A673 (cell line): ENCODE data around the gene ADGRL3. TPM values are rescaled to one million over a fixed set of nuclear protein-coding genes. Genes with fewer than 3 reads are reported as not detected.

Experiments used
- BruUV-seq: library from RNA; stranded (reverse); fragments of 400-500 nt; replicated peaks from 2 replicates; lab custom pipeline; 2021; lab: Mats Ljungman, UMichigan
- CTCF ChIA-PET: fragments of 300-600 bp; sonication (Branson Sonifier 250); formaldehyde crosslinking; loops from one replicate; lab custom pipeline; 2022; ENCODE audit warnings: antibody characterized with exemption; lab: Charles Lee
- POLR2A ChIA-PET: fragments of 300-600 bp; sonication (Branson Sonifier 250); formaldehyde crosslinking; loops from one replicate; lab custom pipeline; 2022; ENCODE audit warnings: antibody characterized with exemption; ENCODE audit not compliant: low non-redundant PET; lab: Charles Lee
- DNase-seq: peaks from one replicate; pipeline ENCODE4 v3.0.0-alpha.2; 2015; ENCODE audit warnings: low spot score
- H3K27ac ChIP-seq: fragments of 200-600 bp; sonication (generic); 2 replicates; pipeline ENCODE4 v1.5.1; 2016; ENCODE audit warnings: mixed run types, low read depth, mild to moderate bottlenecking, mixed read lengths, antibody characterized with exemption, low read length; ENCODE audit not compliant: poor library complexity, severe bottlenecking
- H3K27me3 ChIP-seq: fragments of 200-600 bp; sonication (generic); replicated peaks from 2 replicates; pipeline ENCODE4 v1.6.1; 2017; ENCODE audit warnings: mixed run types, low read depth, mild to moderate bottlenecking, mixed read lengths, antibody characterized with exemption, low read length; ENCODE audit not compliant: insufficient read depth, poor library complexity
- H3K36me3 ChIP-seq: fragments of 200-600 bp; sonication (generic); 2 replicates; pipeline ENCODE4 v1.6.1; 2016; ENCODE audit warnings: mixed run types, mild to moderate bottlenecking, mixed read lengths, antibody characterized with exemption, low read length; ENCODE audit not compliant: insufficient read depth, poor library complexity, severe bottlenecking
- H3K4me1 ChIP-seq: fragments of 200-600 bp; sonication (generic); 2 replicates; pipeline ENCODE4 v1.6.1; 2017; ENCODE audit warnings: mixed run types, mild to moderate bottlenecking, mixed read lengths, antibody characterized with exemption, low read length; ENCODE audit not compliant: insufficient read depth, poor library complexity, severe bottlenecking
- H3K4me3 ChIP-seq: fragments of 200-600 bp; sonication (generic); 2 replicates; pipeline ENCODE4 v1.5.1; 2016; ENCODE audit warnings: low read depth, mixed run types, mild to moderate bottlenecking, mixed read lengths, low read length; ENCODE audit not compliant: poor library complexity, severe bottlenecking
- H3K9me3 ChIP-seq: fragments of 200-600 bp; sonication (generic); 2 replicates; pipeline ENCODE4 v1.6.1; 2016; ENCODE audit warnings: mixed run types, low read depth, mild to moderate bottlenecking, mixed read lengths, antibody characterized with exemption, low read length; ENCODE audit not compliant: poor library complexity, severe bottlenecking
- EZH2 ChIP-seq: fragments of 200-600 bp; sonication (generic); IDR thresholded peaks from 2 replicates; pipeline ENCODE4 v1.6.1; 2017; ENCODE audit warnings: borderline replicate concordance, low read depth, mild to moderate bottlenecking, mixed read lengths, antibody characterized with exemption, low read length; ENCODE audit not compliant: poor library complexity, severe bottlenecking
- intact Hi-C: fragments of 100-400 bp; cut with micrococcal nuclease; formaldehyde crosslinking; loops from one replicate; pipeline ENCODE4 v1.10.0; 2022; ENCODE audit not compliant: unreplicated experiment
- total RNA-seq: library from RNA; stranded (reverse); gene quantifications from 2 replicates; pipeline ENCODE4 v1.2.3, GENCODE V29; 2021
- TF ChIP-seq, protein P1 (sequence below): fragments of 300-800, 200-600 bp; sonication (generic); conservative IDR thresholded peaks from 2 replicates; pipeline ENCODE4 v1.5.1; 2017; ENCODE audit warnings: low read depth, mild to moderate bottlenecking, antibody characterized with exemption, low read length, moderate library complexity, mixed read lengths

ADGRL3 gene
- total RNA-seq, 1 experiment from 2014 or later: not detected

DNA sequence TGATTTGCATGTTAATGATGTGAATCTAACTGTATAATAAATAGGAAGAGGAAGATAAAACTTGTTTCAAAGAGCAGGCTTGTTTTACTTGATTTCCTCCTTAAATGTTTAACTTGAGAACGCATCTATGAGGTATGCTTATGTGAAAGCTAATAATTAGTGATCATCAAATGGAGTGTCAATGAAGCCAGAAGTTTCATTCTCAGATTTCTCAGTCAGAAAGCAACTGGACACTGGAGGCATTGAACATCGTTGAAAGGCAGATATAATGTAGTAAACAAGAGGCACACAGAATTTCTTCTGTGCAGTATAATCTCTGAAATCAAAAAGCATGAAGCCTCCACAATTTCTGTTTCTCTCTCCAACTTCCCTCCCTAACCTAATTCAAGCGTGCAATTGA, 672.9 kb downstream of the ADGRL3 start:
- BruUV-seq: no TSS peak
- no peaks in the 10 kb centered on the region for H3K4me1 ChIP-seq
- no peak overlapping the region for H3K27ac ChIP-seq
- intact Hi-C loops: no loop called here
- H3K9me3 ChIP-seq: no peaks in the 10 kb centered on the region
- no peaks in the 10 kb centered on the region for H3K27me3 ChIP-seq
- DNase-seq: no peak
- ChIA-PET POLR2A (no interaction called here), CTCF (no interaction called here)
- H3K4me3 ChIP-seq: no peak overlapping the region
- TF ChIP-seq, protein P1, sequence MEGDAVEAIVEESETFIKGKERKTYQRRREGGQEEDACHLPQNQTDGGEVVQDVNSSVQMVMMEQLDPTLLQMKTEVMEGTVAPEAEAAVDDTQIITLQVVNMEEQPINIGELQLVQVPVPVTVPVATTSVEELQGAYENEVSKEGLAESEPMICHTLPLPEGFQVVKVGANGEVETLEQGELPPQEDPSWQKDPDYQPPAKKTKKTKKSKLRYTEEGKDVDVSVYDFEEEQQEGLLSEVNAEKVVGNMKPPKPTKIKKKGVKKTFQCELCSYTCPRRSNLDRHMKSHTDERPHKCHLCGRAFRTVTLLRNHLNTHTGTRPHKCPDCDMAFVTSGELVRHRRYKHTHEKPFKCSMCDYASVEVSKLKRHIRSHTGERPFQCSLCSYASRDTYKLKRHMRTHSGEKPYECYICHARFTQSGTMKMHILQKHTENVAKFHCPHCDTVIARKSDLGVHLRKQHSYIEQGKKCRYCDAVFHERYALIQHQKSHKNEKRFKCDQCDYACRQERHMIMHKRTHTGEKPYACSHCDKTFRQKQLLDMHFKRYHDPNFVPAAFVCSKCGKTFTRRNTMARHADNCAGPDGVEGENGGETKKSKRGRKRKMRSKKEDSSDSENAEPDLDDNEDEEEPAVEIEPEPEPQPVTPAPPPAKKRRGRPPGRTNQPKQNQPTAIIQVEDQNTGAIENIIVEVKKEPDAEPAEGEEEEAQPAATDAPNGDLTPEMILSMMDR: no peak
- TF ChIP-seq EZH2: no peak
- H3K36me3 ChIP-seq: no peaks in the 10 kb centered on the region

DNA sequence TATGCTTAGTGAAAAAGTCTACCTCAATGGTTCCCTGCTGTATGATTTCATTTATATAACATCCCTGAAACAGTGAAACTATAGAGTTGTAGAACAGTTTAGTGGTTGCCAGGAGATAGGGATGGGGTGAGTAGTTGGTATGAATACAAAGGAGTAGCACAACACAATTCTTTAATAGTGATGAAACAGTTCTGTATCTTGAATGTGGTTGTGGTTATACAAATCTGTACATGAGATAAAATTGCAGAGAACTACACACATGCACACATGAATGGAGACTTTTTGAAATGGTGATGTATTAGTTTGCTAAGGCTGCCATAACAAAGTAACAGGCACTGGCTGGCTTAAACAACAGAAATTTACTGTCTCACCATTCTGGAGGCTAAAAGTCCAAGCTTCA, 677.1 kb downstream of the ADGRL3 start:
- Histone ChIP-seq H3K9me3 (no peaks in the 10 kb centered on the region), H3K4me1 (no peaks in the 10 kb centered on the region), H3K27me3 (no peaks in the 10 kb centered on the region), H3K27ac (no peak overlapping the region), H3K36me3 (no peaks in the 10 kb centered on the region), H3K4me3 (no peak overlapping the region)
- DNase-seq: no peak
- POLR2A ChIA-PET: no interaction called here
- TF ChIP-seq, protein P1: no peak
- no peak for TF ChIP-seq EZH2
- BruUV-seq: no TSS peak
- intact Hi-C loops: no loop called here
- CTCF ChIA-PET: no interaction called here

DNA sequence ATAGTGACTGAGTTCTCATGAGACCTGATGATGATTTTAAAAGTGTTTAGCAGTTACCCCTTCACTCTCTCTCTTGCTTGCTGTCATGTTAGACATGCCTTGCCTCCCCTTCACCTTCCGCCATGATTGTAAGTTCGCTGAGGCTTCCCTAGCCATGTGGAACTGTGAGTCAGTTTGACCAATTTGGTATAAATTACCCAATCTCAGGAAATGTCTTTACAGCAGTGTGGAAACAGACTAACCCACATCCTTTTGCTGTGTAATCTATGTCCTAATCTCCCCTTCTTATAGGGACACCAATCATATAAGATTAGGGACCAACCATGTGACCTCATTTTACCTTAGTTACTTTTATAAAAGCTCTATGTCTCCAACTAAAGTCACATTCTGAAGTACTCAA, 677.8 kb downstream of the ADGRL3 start:
- no peaks in the 10 kb centered on the region for H3K4me1 ChIP-seq
- H3K4me3 ChIP-seq: no peak overlapping the region
- no peak for DNase-seq
- CTCF ChIA-PET: no interaction called here
- POLR2A ChIA-PET: no interaction called here
- H3K9me3 ChIP-seq: no peaks in the 10 kb centered on the region
- intact Hi-C loops: no loop called here
- no peaks in the 10 kb centered on the region for H3K27me3 ChIP-seq
- TF ChIP-seq, protein P1: no peak
- no peak for TF ChIP-seq EZH2
- H3K27ac ChIP-seq: no peak overlapping the region
- H3K36me3 ChIP-seq: no peaks in the 10 kb centered on the region
- no TSS peak for BruUV-seq
